Measurements from ENCODE around the gene ALDH1A1.

The ALDH1A1 gene

GRCh38 chr9:72937545-72937944 is 15.3 kb downstream of the ALDH1A1 start:
- no peak for DNase-seq

- DNase-seq = no peak
Observed at GRCh38 chr9:72936679-72937078, 16.2 kb downstream of the ALDH1A1 start.

- DNase-seq = no peak
Observed at GRCh38 chr9:72936266-72936665, 16.6 kb downstream of the ALDH1A1 start.

GRCh38 chr9:72935595-72935994 is 17.3 kb downstream of the ALDH1A1 start:
- no peak for DNase-seq

GRCh38 chr9:72933730-72934665 is 18.9 kb downstream of the ALDH1A1 start:
- no peak for DNase-seq

GRCh38 chr9:72932619-72933018 is 20.2 kb downstream of the ALDH1A1 start:
- DNase-seq = no peak

- no peak for DNase-seq
Observed at GRCh38 chr9:72931897-72932296, 21.0 kb downstream of the ALDH1A1 start.

GRCh38 chr9:72931437-72931836 is 21.4 kb downstream of the ALDH1A1 start:
- DNase-seq = no peak

GRCh38 chr9:72930828-72931227 is 22.0 kb downstream of the ALDH1A1 start:
- no peak for DNase-seq

- no peak for DNase-seq
Observed at GRCh38 chr9:72929542-72929941, 23.3 kb downstream of the ALDH1A1 start.

GRCh38 chr9:72928042-72928507 is 24.8 kb downstream of the ALDH1A1 start:
- DNase-seq = no peak

- no peak for DNase-seq
Observed at GRCh38 chr9:72926506-72926905, 26.3 kb downstream of the ALDH1A1 start.

GRCh38 chr9:72925891-72926290 is 27.0 kb downstream of the ALDH1A1 start:
- no peak for DNase-seq

GRCh38 chr9:72925126-72925789 is 27.6 kb downstream of the ALDH1A1 start:
- DNase-seq = no peak

GRCh38 chr9:72924154-72924790 is 28.6 kb downstream of the ALDH1A1 start:
- DNase-seq = no peak

GRCh38 chr9:72923077-72923476 is 29.8 kb downstream of the ALDH1A1 start:
- no peak for DNase-seq

- DNase-seq = no peak
Observed at GRCh38 chr9:72921888-72922654, 30.8 kb downstream of the ALDH1A1 start.

- DNase-seq = no peak
Observed at GRCh38 chr9:72919246-72919945, 33.5 kb downstream of the ALDH1A1 start.

GRCh38 chr9:72917892-72918509 is 34.9 kb downstream of the ALDH1A1 start:
- no peak for DNase-seq

- DNase-seq = no peak
Observed at GRCh38 chr9:72915659-72916058, 37.2 kb downstream of the ALDH1A1 start.

- DNase-seq = no peak
Observed at GRCh38 chr9:72914750-72915149, 38.1 kb downstream of the ALDH1A1 start.
